Measurements from ENCODE around the gene ADGRF3.

DNA sequence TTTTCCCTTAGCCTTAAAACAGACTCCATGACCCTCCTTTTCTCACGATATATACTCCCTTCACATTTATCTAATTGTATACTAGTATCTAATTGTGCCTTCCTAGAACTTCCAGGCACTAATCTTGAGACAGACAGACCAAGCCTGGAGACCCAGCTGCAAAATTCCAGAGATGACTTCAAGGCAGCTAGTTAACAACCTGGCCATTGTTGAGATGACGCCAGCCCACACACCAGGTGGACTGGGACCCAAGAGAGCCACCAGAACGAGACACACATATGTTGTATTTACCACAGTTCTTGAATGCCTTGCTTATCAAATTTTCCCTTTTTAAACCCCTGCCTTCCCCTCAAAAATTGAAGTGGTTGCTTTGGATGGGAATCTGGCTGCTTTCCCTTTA lies 49.5 kb downstream of the ADGRF3 start:
- TF ChIP-seq EP300 (IDR thresholded peaks at IDR 0.05; ENCODE audit: borderline replicate concordance in 1 of 2, low read depth in 1 of 2, low read length in 1 of 2) (no peak), SIN3A (IDR thresholded peaks at IDR 0.05; ENCODE audit: borderline replicate concordance, low read depth, low read length) (no peak)
- TF ChIP-seq, protein P1, sequence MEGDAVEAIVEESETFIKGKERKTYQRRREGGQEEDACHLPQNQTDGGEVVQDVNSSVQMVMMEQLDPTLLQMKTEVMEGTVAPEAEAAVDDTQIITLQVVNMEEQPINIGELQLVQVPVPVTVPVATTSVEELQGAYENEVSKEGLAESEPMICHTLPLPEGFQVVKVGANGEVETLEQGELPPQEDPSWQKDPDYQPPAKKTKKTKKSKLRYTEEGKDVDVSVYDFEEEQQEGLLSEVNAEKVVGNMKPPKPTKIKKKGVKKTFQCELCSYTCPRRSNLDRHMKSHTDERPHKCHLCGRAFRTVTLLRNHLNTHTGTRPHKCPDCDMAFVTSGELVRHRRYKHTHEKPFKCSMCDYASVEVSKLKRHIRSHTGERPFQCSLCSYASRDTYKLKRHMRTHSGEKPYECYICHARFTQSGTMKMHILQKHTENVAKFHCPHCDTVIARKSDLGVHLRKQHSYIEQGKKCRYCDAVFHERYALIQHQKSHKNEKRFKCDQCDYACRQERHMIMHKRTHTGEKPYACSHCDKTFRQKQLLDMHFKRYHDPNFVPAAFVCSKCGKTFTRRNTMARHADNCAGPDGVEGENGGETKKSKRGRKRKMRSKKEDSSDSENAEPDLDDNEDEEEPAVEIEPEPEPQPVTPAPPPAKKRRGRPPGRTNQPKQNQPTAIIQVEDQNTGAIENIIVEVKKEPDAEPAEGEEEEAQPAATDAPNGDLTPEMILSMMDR (IDR thresholded peaks at IDR 0.05): no peak

Measured in SK-N-SH (cell line).